Stimulated activated CD8-positive, alpha-beta memory T cell treated with anti-CD3 and anti-CD28 coated beads, Interleukin-15, amount 100 ng/mL, for 24 hours (primary cell): ENCODE results near the gene ACO1.
A peak's percentile ranks its signal among the peaks of the same experiment; 100 is the strongest.

Source experiments
- DNase-seq: peaks from one replicate; pipeline ENCODE4 v3.0.0-alpha.2; 2020; ENCODE audit warnings: low read depth

ACO1 gene

DNA sequence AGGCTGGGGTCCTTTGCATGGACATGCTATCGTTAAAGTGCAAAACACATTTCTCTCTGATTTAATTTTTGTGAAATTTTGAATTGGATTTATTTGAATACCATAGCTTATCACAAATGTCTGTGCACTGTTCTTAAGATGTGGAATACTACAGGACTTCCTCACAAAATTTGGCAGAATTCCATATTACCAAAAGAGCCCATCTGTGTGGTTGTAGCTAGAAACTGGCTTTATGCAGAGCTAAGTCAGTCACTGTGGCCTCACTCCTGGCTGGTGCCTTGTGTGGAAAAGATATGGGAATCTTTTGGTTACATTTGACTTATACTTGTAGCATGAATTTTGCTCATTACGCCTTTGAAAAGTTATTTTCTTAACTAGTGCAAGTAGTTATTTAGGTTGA, 35.5 kb downstream of the ACO1 start:
- DNase-seq = no peak

GRCh38 chr9:32422237-32422806, 37.9 kb downstream of the ACO1 start:
- no peak for DNase-seq

- DNase-seq = no peak
Observed at GRCh38 chr9:32423371-32423770, 38.9 kb downstream of the ACO1 start.

DNA sequence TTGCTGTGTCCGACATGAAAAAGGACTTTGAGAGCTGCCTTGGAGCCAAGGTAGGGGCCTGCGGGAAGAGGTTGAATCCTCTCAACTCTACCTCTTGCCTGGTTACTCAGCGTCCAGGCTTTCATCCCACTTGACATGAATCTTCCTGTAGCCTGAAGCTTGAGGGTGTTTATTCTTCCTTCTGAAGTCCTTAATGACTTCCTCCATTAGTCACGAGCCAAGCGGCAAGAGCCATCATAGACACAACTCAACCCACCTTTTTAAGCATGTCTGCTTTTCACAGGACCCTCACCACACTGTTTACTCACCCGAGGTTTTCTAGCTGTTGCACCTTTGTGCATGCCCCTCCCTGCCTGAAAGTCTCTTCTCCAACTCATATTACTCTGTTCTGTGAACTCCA, 40.2 kb downstream of the ACO1 start:
- no peak for DNase-seq

- no peak for DNase-seq
Observed at GRCh38 chr9:32426278-32426939, 42.0 kb downstream of the ACO1 start.

DNA sequence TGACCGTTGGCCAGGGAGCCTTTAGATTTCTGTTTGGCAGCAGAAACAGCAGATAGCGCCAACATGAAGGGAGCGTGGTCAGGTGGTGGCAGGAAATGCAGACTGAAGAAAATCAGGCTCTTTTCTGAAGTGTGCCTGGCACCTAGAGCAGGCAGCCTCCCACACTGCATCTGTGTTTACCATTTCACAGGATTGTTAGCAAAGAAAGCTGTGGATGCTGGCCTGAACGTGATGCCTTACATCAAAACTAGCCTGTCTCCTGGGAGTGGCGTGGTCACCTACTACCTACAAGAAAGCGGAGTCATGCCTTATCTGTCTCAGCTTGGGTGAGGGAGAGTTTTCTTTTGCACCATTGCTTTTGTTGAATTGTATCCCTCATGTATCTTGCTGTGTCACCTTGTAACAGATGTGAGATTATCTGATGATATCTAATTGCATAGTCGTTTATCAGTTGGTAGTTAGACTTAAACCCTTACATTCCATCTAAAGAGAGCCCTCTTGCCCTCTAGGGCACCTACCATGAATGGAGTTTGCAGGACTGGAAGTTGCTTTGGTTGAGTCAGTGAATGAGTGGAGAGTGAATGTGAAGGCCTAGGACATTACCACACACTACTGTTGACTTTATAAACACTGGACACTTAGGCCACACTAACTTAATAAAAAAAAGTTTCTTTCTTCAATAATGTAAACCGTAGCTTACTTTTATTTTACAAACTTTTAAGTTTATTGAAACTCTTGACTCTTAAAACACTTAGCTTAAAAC, 42.8 kb downstream of the ACO1 start:
- DNase-seq = no peak

GRCh38 chr9:32430720-32431119, 46.3 kb downstream of the ACO1 start:
- DNase-seq = no peak

GRCh38 chr9:32431196-32431595, 46.8 kb downstream of the ACO1 start:
- DNase-seq = no peak

DNA sequence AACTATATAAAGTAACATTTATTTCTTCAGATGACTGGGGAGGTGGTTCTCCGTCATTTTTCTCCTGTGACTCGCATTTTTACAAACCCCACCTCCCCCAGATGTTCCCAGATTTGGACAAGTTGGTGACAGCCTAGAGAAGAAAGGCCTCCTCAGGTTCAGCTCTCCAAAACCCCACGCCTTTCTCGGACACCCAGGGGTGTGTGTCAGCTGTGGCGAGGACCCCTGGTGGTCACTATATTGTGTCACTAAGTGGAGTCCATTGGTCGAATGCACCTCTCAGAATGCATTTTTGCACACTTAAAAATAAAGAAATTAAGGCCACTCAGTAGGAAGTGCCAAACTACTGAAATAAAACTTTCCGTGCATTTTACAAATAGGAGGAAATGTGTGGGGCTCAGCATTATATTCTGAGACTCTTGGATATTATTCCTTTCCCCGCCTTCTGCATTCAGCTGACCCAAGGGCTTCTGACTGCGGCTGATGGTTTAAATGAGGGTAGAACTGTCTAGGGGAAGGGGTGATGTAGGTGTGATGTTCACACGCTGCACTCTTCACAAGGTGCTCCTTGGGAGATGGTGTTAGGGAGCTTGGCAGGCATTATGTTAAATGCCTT, 47.6 kb downstream of the ACO1 start:
- peak; percentile 1 for DNase-seq

- no peak for DNase-seq
Observed at GRCh38 chr9:32434892-32435291, 50.4 kb downstream of the ACO1 start.

- DNase-seq = no peak
Observed at GRCh38 chr9:32441678-32442077, 57.2 kb downstream of the ACO1 start.

DNA sequence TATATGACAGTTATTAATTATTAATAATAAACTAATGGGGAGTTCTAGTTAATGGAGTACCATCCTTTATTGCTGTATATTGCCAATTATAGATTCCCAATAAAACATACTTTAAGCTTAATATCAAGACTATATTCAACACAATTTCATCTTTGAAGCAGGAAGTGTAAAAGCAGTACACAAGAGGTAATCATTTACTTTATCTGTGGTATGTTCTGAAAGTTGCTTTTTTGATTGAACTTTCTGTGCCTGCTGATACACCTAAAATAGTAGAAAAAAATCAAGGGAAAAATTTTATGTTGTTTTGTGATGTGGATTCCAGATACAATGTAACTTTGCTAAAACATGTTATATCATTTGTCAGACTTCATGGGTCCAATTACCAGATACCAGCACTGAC, 58.0 kb downstream of the ACO1 start:
- no peak for DNase-seq

GRCh38 chr9:32449969-32450368, 65.5 kb downstream of the ACO1 start:
- no peak for DNase-seq

- DNase-seq = no peak
Observed at GRCh38 chr9:32454280-32454679, 69.8 kb downstream of the ACO1 start.

DNA sequence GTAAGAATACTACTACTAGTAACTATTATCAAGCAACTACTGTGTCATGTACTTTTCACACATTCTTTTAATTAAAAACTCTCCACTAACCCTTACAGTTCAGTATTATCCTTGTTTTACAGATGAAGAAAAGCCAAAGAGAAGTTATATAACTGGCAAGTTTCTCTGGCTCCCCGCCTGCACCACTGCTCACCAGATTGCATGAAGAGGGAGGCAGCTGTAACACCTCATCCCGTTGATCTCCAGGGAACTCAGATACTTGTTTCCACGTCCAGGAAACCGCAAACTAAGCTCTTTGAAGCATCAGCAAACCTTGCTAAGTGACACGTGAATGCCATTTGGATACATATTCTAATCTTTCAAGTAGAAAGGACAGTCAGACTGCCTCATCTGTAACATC, 71.3 kb downstream of the ACO1 start:
- DNase-seq = no peak

DNA sequence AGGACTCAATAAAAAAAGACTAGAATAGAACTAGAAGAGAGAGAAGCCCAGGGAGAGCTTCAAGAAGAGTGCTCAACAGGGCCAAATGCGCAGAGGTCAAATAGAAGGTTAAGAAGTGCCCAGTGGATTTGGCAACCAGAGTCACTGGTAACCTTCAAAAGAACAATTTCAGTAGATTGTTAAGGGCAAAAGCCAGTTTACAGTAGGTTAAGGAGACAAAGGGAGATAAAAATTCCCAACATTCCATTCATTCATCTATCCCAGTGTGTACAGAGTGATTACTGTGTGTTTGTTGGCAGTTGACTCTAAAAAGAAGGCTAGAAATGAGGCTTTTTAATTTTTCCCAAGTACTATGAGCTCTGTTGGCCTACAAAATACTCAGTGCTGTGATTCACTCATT, 72.1 kb downstream of the ACO1 start:
- no peak for DNase-seq

GRCh38 chr9:32463500-32464293, 79.3 kb downstream of the ACO1 start:
- no peak for DNase-seq

GRCh38 chr9:32468740-32469139, 84.3 kb downstream of the ACO1 start:
- no peak for DNase-seq

- no peak for DNase-seq
Observed at GRCh38 chr9:32472344-32472743, 87.9 kb downstream of the ACO1 start.

DNA sequence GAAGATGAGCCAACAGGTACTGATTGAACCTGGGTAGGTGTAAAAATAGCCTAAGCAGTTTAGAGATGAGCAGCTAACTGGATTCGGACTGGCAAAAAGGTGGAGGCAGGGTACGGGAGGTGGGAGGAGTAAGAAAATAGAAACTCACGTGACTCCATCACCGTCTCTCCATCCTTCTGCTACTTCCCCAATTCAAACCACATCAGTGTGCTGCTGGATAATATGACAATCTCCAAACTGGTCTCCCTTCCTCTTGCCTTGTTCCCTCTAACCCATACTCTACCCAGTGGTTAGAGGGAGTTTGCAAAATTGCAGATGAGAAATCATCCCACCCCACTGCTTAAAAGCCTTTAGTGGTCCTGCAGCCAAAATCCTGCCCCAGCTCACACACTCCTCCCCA, 98.9 kb downstream of the ACO1 start:
- DNase-seq = no peak

DNA sequence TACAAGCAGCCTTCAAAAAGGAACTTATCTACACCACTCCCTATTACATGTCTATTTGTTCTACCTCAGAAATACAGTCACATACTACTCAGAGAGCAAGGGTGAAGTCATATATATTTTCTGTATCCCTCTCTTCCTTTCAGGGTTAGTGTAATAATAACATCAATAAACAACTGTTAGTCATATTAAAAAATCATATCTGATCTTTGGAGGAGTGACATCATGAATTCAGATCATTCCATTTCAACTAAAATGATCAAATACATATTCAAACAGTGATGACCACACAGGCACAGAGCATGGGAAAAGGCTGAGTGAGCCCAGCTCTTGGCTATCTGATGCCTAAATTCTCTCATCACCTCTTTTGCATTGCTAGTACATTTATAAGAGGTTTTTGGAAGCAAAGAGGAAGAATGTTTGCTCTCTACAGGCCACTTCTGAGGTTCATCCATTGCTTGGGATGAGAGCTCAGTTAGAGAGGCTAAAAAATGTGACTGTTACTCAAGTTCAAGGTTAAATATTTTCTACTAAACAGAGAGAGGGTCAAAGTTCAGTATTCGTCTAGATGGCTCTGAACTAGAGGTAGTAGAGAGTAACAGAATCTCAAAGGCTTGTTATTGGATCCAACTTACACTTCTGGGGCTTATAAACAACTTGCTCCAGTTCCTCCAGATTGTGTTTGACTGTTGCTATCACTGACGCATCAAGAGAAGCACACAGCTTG, 102.6 kb downstream of the ACO1 start:
- DNase-seq = no peak

DNA sequence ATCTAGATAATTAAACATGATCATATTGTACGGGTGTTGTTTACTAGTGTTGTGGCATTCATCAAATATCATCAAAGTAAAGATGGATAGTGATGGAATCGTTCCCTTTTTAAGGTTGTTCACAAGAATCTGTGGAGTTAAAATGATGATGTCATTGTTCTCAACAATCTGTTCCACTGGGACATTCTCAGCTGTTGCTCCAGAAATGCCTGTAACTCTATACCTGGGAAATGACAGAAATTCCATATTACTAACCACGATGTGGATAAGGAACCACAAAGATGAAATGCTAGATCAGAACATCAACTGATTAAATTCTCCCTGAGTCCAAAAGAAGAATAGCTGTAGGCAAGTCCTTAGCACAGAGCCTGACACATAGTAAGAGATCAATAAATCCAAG, 103.5 kb downstream of the ACO1 start:
- DNase-seq = no peak
